GM12878 (cell line): ENCODE results near the gene SLC29A2. TPM values are rescaled to one million over a fixed set of nuclear protein-coding genes. Genes with fewer than 3 reads are reported as not detected.

Experiments
- ATAC-seq: fragments of 200-7000 bp; cut with Tn5 transposase; 3 replicates; pipeline ENCODE4 v1.9.1; 2020; ENCODE audit warnings: mild to moderate bottlenecking, moderate library complexity
- BruUV-seq: library from RNA; stranded (reverse); fragments of 400-500 nt; replicated peaks from 2 replicates; lab custom pipeline; 2021; lab: Mats Ljungman, UMichigan
- CTCF ChIA-PET: fragments of 300-600 bp; sonication (Branson Sonifier 250); formaldehyde crosslinking; extraction: SDS; loops from one replicate; lab custom pipeline; 2021; ENCODE audit warnings: inconsistent platforms; lab: Yijun Ruan, JAX
- POLR2A ChIA-PET: fragments of 350-600 bp; formaldehyde crosslinking; extraction: SDS; loops from one replicate; lab custom pipeline; 2021; ENCODE audit warnings: inconsistent platforms; lab: Charles Lee
- RAD21 ChIA-PET: fragments of 300-600 bp; sonication (Branson Sonifier 250); formaldehyde crosslinking; loops from one replicate; lab custom pipeline; 2023; ENCODE audit warnings: antibody characterized with exemption; ENCODE audit not compliant: unreplicated experiment; lab: Charles Lee
- SMC1A ChIA-PET: fragments of 300-600 bp; sonication (Branson Sonifier 250); formaldehyde crosslinking; loops from one replicate; lab custom pipeline; 2023; ENCODE audit not compliant: unreplicated experiment, uncharacterized antibody; lab: Charles Lee
- DNase-seq: peaks from one replicate; pipeline ENCODE4 v3.0.0-alpha.2; 2011; ENCODE audit warnings: low read depth, low spot score
- FAIRE-seq: peaks from 3 replicates; lab custom pipeline; 2011; peaks lifted over from hg19 to GRCh38; lab: Jason Lieb, UNC
- H2AFZ ChIP-seq: 2 replicates; pipeline ENCODE4 v1.6.0; 2011; ENCODE audit warnings: low read depth, low read length, control low read depth; ENCODE audit not compliant: control insufficient read depth
- H3K27ac ChIP-seq: 2 replicates; pipeline ENCODE4 v1.5.1; 2011; ENCODE audit warnings: control low read depth; ENCODE audit not compliant: control insufficient read depth, insufficient read depth
- H3K27me3 ChIP-seq, 2 experiments: replicated peaks in 1 of 2; 2 replicates each; pipeline versions ENCODE4 v1.6.0 to v1.6.1; 2011; ENCODE audit warnings: low read length in 1 of 2; ENCODE audit not compliant: control insufficient read depth in 2 of 2, insufficient read depth in 2 of 2
- H3K36me3 ChIP-seq, 2 experiments: 2 replicates each; pipeline ENCODE4 v1.5.1; 2011; ENCODE audit warnings: low read length in 1 of 2; ENCODE audit not compliant: control insufficient read depth in 2 of 2, insufficient read depth in 2 of 2
- H3K4me1 ChIP-seq: 2 replicates; pipeline ENCODE4 v1.6.1; 2011; ENCODE audit warnings: mild to moderate bottlenecking, low read length, moderate library complexity, mixed read lengths; ENCODE audit not compliant: control insufficient read depth, insufficient read depth
- H3K4me2 ChIP-seq: 2 replicates; pipeline ENCODE4 v1.6.0; 2011; ENCODE audit warnings: control low read depth; ENCODE audit not compliant: control insufficient read depth, insufficient read depth
- H3K4me3 ChIP-seq: fragments of 200-600 bp; sonication (generic); 2 replicates; pipeline ENCODE4 v1.5.1; 2016
- H3K79me2 ChIP-seq: 2 replicates; pipeline ENCODE4 v1.6.0; 2011; ENCODE audit warnings: low read length; ENCODE audit not compliant: control insufficient read depth, insufficient read depth
- H3K9ac ChIP-seq: 2 replicates; pipeline ENCODE4 v1.8.0; 2011; ENCODE audit warnings: low read length, control low read depth, mixed read lengths; ENCODE audit not compliant: control insufficient read depth, insufficient read depth
- H3K9me3 ChIP-seq: replicated peaks from 3 replicates; pipeline ENCODE4 v1.5.1; 2011; ENCODE audit warnings: mild to moderate bottlenecking, low read length; ENCODE audit not compliant: control insufficient read depth, insufficient read depth
- H4K20me1 ChIP-seq: 2 replicates; pipeline ENCODE4 v1.6.0; 2011; ENCODE audit not compliant: control insufficient read depth, insufficient read depth
- CHD2 ChIP-seq: IDR thresholded peaks from 2 replicates; pipeline ENCODE4 v1.6.1; 2011; ENCODE audit warnings: low read depth, low read length, improper control_type of control experiment, borderline replicate concordance
- EZH2 ChIP-seq: IDR thresholded peaks from 2 replicates; pipeline ENCODE4 v1.6.1; 2012; ENCODE audit warnings: low read depth, mild to moderate bottlenecking, control low read depth, inconsistent platforms, low read length, borderline replicate concordance; ENCODE audit not compliant: control insufficient read depth
- FOXK2 ChIP-seq: fragments of 450-650 bp; IDR thresholded peaks from 2 replicates; pipeline ENCODE4 v1.6.1; 2017; ENCODE audit warnings: mild to moderate bottlenecking, moderate library complexity
- IKZF2 ChIP-seq, 2 experiments: fragments of 450-650 bp; IDR thresholded peaks; 2 replicates each; pipeline ENCODE4 v1.6.1; 2017; ENCODE audit warnings: mild to moderate bottlenecking in 2 of 2, moderate library complexity in 2 of 2
- MTA2 ChIP-seq: fragments of 450-650 bp; IDR thresholded peaks from 2 replicates; pipeline ENCODE4 v1.6.1; 2016; ENCODE audit warnings: low read depth, mild to moderate bottlenecking, moderate library complexity
- MYB ChIP-seq: fragments of 150-350 bp; IDR thresholded peaks from 2 replicates; pipeline ENCODE4 v1.6.1; 2014; ENCODE audit warnings: mild to moderate bottlenecking, low read depth, low read length, borderline replicate concordance
- MYC ChIP-seq: IDR thresholded peaks from 2 replicates; pipeline ENCODE4 v1.6.1; 2011; ENCODE audit warnings: mild to moderate bottlenecking, low read length, moderate library complexity, inconsistent platforms; ENCODE audit not compliant: insufficient read depth, insufficient replicate concordance, insufficient read length, severe bottlenecking
- RAD51 ChIP-seq: fragments of 450-650 bp; IDR thresholded peaks from 2 replicates; pipeline ENCODE4 v1.6.1; 2016; ENCODE audit warnings: moderate library complexity, mild to moderate bottlenecking, inconsistent platforms
- SIN3A ChIP-seq: IDR thresholded peaks from 2 replicates; pipeline ENCODE4 v1.6.1; 2012; ENCODE audit warnings: low read depth, low read length, improper control_type of control experiment
- SMC3 ChIP-seq: IDR thresholded peaks from 2 replicates; pipeline ENCODE4 v1.6.1; 2011; ENCODE audit warnings: low read length, improper control_type of control experiment, borderline replicate concordance
- SPI1 ChIP-seq: IDR thresholded peaks from 2 replicates; pipeline ENCODE4 v1.6.1; 2011; ENCODE audit warnings: low read depth, mild to moderate bottlenecking, low read length, moderate library complexity, borderline replicate concordance; ENCODE audit not compliant: insufficient read depth
- SREBF1 ChIP-seq: IDR thresholded peaks from 2 replicates; pipeline ENCODE4 v1.6.1; 2012; ENCODE audit warnings: mild to moderate bottlenecking, low read length
- SREBF2 ChIP-seq: IDR thresholded peaks from 2 replicates; pipeline ENCODE4 v1.6.1; 2012; ENCODE audit warnings: mild to moderate bottlenecking, low read length
- TARDBP ChIP-seq: IDR thresholded peaks from 2 replicates; pipeline ENCODE4 v1.6.1; 2016; ENCODE audit warnings: borderline replicate concordance
- WRNIP1 ChIP-seq: IDR thresholded peaks from 2 replicates; pipeline ENCODE4 v1.6.1; 2011; ENCODE audit warnings: low read depth, low read length, improper control_type of control experiment, borderline replicate concordance
- YBX1 ChIP-seq: fragments of 450-650 bp; IDR thresholded peaks from 2 replicates; pipeline ENCODE4 v1.6.1; 2016; ENCODE audit warnings: antibody characterized with exemption
- ZNF384 ChIP-seq: IDR thresholded peaks from 2 replicates; pipeline ENCODE4 v1.6.1; 2012; ENCODE audit warnings: low read depth, mild to moderate bottlenecking, low read length, improper control_type of control experiment, borderline replicate concordance
- WGBS: methylation state at CpG from one replicate; pipeline ENCODE4 v1.1.6; 2016; ENCODE audit warnings: low lambda C conversion rate; ENCODE audit not compliant: insufficient replicate concordance, insufficient coverage; ENCODE audit errors: missing lambda C conversion rate; 5-methylcytosine and 5-hydroxymethylcytosine counted together
- in situ Hi-C: fragments of 300-500 bp; cut with MboI; formaldehyde crosslinking; loops from 9 replicates; pipeline ENCODE4 v1.14.3; 2018; ENCODE audit warnings: mixed read lengths
- intact Hi-C: fragments of 100-400 bp; cut with micrococcal nuclease; formaldehyde crosslinking; loops from one replicate; pipeline ENCODE4 v1.14.2; 2022; ENCODE audit not compliant: unreplicated experiment
- polyA plus RNA-seq, 11 experiments: library from polyadenylated mRNA; depleted of rRNA in 4 of 11; unstranded in 6 of 11; stranded (reverse) in 5 of 11; fragments of >200 nt; fragmentation: Nextera tagmentation in 4 of 11; fragmentation: Illumina TruSeq in 1 of 11; extraction: Ambion mirVana in 4 of 11; extraction: Trizol in 1 of 11; gene quantifications; 1 replicate in 1 of 11; 2 replicates in 10 of 11; pipeline versions ENCODE4 v1.2.1 to v1.2.3, GENCODE V29; 2011 to 2016; ENCODE audit warnings: inconsistent platforms in 2 of 11, missing spikeins in 2 of 11, low read depth in 1 of 11
- total RNA-seq, 4 experiments: library from RNA; depleted of rRNA in 3 of 4; stranded (reverse); fragments of >200 nt in 3 of 4; fragmentation: Illumina TruSeq in 1 of 4; extraction: Trizol in 1 of 4; gene quantifications; 2 replicates each; pipeline versions ENCODE4 v1.2.1 to v1.2.3, GENCODE V29; 2013 to 2021
- TF ChIP-seq, protein P1 (sequence below): fragments of 450-650 bp; conservative IDR thresholded peaks from 2 replicates; pipeline ENCODE4 v1.6.1; 2017; ENCODE audit warnings: mild to moderate bottlenecking, moderate library complexity

Gene SLC29A2
- total and polyA plus RNA-seq, 10 of the 15 experiments (the other 5 are each of a cell fraction or from before 2014, with no cell fraction given), result 0.27 to 7.5 (median 2.2) TPM

DNA sequence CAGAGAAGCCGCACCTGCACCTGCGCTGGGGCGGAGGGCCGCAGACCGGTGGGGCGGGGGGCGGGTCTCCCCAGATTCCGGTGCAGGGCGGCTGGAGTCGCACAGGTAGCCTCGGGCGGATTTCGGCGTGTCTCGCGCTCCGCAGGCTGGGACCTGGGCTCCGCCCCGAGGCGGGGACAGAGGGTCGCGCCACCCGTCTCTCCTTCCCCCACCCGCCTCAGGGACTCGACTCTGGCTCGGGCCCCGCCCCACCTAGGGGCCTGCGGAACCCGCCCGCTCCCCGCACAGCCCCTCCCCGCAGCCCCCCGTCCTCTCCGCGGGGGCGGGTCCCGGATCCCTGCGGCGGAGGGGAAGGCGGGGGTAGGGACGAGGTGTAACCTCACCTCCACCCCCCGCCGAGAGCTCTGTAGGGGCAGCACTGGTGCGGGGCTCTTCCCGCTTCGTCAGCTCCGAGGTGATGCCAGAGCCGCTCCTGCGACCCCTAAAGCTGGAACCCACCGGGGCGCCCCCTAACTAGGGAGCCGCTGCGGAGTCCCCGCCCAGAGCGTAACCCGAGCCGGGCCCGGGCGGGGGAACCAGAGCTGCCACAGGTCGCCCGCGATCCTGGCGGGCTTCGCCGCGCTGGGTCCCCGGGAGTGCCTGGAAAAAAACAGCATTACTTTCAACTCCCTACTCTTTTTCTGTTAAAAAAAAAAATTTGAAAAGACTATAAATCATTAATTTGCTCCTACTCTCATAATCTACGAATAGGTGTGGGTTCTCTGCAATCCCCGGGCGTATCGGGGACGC, at the start of gene SLC29A2 (continued):
- TF ChIP-seq SPI1 (no peak), IKZF2 (IDR thresholded peaks at IDR 0.05) (peak in 1 of 2 experiments; percentile 13; a peak in 3 of 4 replicates), CHD2 (no peak; the same call in 1 of the 2 replicates), MYC (no peak), MYB (no peak), SIN3A (no peak)

DNA sequence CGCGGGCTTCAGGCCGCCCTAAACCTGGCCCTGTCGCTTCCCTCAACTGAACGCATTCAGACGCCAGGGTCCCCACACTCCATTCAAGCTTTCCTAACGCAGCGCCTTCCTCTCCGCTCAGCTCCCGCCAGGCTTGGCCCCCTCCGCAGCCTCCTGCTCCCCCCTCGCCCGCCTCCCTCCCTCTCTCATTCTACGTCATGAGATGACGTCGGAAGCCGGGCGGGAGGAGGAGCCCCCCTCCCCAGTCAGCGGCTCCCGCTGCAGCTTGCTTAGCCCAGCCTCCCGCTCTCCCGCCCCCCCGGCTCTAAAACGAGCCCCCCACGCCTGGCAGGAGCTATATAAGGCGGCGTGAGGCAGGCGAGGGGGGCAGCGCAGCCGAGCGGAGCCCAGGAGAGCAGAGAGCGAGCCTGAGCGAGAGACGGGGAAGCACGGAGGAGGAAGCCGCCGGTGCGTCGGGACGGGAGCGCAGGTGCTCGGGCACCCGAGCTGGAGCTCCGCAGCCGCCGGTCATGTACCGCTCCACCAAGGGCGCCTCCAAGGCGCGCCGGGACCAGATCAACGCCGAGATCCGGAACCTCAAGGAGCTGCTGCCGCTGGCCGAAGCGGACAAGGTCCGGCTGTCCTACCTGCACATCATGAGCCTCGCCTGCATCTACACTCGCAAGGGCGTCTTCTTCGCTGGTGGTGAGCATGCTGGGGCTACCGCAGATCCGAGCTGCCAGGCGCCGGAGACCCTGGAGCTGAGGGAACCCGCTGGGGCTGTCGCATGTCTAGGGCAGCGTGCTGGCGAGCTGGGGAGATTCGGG, 49.3 kb upstream of the SLC29A2 start, which contains the start of gene NPAS4:
NPAS4 (plus strand) TSS at position 365 of the 806 bp plus-strand sequence; CDS start at position 510, 145 bp downstream.
- DNase-seq (no peak), FAIRE-seq (no peak)

More for the DNA sequence above, 49.3 kb upstream of the SLC29A2 start, which contains the start of gene NPAS4:
- no peak for ATAC-seq
- Histone ChIP-seq H3K4me1 (peaks cover 3% of the 10 kb centered on the region; the same call in 1 of the 2 replicates), H2AFZ (no peak within 1 kb of the TSS), H3K4me3 (no peak within 1 kb of the TSS), H3K9me3 (no peaks in the 10 kb centered on the region; the same call in 2 of the 3 replicates), H3K9ac (no peak within 1 kb of the TSS), H3K27ac (no peak within 1 kb of the TSS), H3K79me2 (no peaks in the 10 kb centered on the region), H3K4me2 (no peak within 1 kb of the TSS), H3K27me3 (peaks cover 0 to 8% of the 10 kb centered on the region in 2 experiments; a peak in 1 of 4 replicates), H4K20me1 (peaks cover 4% of the 10 kb centered on the region; the same call in 1 of the 2 replicates), H3K36me3 (no peaks in the 10 kb centered on the region)
- in situ Hi-C loops, result no loop called here
- no peak for TF ChIP-seq EZH2
- TF ChIP-seq ZNF384, result no peak
- TF ChIP-seq SREBF2, result no peak
- TF ChIP-seq SMC3, result no peak
- no peak for TF ChIP-seq MTA2
- TF ChIP-seq SIN3A, result no peak
- TF ChIP-seq, protein P1, sequence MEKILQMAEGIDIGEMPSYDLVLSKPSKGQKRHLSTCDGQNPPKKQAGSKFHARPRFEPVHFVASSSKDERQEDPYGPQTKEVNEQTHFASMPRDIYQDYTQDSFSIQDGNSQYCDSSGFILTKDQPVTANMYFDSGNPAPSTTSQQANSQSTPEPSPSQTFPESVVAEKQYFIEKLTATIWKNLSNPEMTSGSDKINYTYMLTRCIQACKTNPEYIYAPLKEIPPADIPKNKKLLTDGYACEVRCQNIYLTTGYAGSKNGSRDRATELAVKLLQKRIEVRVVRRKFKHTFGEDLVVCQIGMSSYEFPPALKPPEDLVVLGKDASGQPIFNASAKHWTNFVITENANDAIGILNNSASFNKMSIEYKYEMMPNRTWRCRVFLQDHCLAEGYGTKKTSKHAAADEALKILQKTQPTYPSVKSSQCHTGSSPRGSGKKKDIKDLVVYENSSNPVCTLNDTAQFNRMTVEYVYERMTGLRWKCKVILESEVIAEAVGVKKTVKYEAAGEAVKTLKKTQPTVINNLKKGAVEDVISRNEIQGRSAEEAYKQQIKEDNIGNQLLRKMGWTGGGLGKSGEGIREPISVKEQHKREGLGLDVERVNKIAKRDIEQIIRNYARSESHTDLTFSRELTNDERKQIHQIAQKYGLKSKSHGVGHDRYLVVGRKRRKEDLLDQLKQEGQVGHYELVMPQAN, result no peak
- no peak for TF ChIP-seq YBX1
- no peak for TF ChIP-seq RAD51
- no peak for TF ChIP-seq SREBF1
- no peak for TF ChIP-seq WRNIP1
- no peak for TF ChIP-seq FOXK2
- TF ChIP-seq TARDBP, result no peak
- intact Hi-C loops, result no loop called here
- RAD21 ChIA-PET, result interaction anchor here (0.7 to 1.7 kb wide), 10 partner anchors 12 to 268 kb away, joined by 3 to 11 read pairs (median 6); partner anchors contain the start of genes DPP3 and MRPL11
- CTCF ChIA-PET, result interaction anchor here (0.6 to 2.4 kb wide), 9 partner anchors 9 to 1547 kb away, joined by 3 to 22 read pairs (median 10); partner anchors contain the start of genes DPP3, MRPL11, PELI3 and RBM4B
- SMC1A ChIA-PET, result interaction anchor here (0.6 to 1.4 kb wide), 7 partner anchors 9 to 257 kb away, joined by 3 to 6 read pairs (median 3); partner anchors contain the start of genes DPP3, MRPL11 and RBM4B
- 34% methylated on average over 50 of the region's 71 CpGs for WGBS
- POLR2A ChIA-PET, result interaction anchor here (0.6 to 1.4 kb wide), 4 partner anchors 18 to 59 kb away, joined by 3 read pairs; partner anchors contain the start of genes DPP3, MRPL11 and PELI3
- no TSS peak for BruUV-seq
